GM18951 (cell line): ENCODE results near the gene S100A9.

Experiments used
- POLR2A ChIP-seq: IDR thresholded peaks from 4 replicates; pipeline ENCODE4 v1.6.1; 2011; ENCODE audit warnings: mild to moderate bottlenecking; ENCODE audit not compliant: insufficient read length, insufficient read depth; ENCODE audit errors: extremely low read depth
- in situ Hi-C: fragments of 300-500 bp; cut with MboI; formaldehyde crosslinking; loops from one replicate; pipeline ENCODE4 v1.12.0; 2022; ENCODE audit warnings: low sequenced_read_pairs, mixed read lengths, inconsistent platforms; ENCODE audit not compliant: unreplicated experiment

S100A9 gene

DNA sequence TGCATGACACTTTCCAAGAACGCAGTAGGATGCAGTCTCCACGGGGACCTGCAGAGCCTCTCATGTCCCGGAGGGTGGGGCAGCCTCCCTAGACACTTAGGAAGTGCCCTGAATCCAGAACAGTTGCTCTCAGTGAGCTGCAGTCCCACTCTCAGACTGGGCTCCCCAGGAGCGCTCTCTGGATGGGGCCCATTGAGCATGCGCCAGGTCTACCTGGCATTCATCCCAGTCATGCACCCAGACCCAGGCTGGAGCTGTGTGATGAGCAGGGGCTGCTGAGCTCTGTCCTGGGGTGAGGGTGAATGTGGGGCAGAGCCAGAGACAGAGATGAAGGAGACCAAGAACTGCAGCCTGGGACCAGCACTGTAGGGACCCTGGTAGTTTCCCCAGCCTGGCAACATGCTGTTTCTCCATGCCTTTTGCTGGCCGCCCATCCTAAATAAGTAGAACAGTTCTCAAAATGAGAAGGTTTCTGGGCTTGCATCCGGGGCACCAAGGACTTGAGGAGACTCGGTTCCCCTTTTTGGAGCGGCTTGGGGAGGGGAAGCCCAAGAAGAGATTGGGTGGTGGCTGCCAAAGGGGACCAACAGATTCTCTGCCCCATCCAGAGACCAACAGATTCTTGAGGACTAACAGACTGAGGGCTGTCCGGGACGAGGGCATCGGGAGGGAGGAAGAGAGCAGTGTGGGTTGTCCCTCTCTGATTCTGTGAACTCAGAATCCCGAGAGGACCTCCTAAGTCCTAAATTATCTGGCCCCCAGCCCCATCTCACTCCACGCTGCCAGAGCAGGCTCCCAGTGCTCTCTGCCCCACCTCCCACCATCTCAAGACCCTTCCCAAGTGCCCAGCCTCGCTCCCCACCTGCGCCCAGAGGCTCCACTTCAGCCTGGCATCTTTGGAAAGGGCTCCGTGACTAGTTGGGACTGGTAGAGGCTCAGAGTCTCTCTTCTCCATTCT is 8.0 kb upstream of the S100A9 start:
- no peak for TF ChIP-seq POLR2A
- in situ Hi-C loops, result no loop called here

DNA sequence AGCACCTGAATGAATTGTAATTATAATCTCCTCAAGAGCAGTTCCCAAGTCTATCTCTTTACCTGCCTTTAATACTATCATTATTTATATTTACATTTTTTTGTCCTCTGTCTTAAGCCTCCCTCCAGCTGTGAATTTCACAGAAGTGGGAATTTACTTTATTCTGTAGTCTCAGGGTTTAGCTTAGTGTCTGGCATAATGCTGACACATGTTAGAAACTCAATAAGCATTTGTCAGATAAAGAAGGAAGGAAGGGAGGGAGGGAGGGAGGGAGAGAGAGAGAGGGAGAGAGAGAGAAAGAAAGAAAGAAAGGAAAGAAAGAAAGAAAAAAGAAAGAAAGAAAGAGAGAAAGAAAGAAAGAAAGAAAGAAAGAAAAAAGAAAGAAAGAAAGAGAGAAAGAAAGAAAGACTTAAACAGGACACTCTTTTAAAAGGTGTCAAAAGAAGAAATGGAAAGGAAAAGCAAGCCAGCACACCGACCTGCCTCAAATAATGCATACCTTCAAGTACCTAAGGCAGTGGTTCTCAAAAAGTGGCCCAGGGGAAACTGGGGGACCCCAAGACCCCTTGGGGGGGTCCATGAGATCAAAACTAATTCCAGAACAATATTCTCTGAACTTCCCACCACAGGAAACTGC is 7.2 kb upstream of the S100A9 start:
- in situ Hi-C loops, result no loop called here
- no peak for TF ChIP-seq POLR2A

DNA sequence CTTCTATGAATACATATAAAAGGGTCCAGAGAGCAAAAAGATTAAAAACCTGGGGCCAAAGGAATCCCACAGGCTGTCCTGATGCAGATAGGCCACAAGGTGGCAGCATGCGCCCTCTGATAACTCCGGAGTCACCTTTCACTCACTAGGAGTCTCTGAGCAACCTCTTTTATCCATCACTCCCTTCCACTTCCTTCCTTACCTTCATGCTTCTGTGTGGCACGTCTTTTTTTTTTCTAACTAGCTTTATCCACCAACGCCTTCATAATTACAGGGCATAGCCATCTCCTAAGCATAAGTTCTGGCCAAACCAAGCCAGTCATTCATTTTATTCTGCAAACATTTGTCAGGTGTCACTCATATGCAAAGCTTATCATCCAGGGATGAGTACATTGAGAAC is 5.1 kb upstream of the S100A9 start:
- in situ Hi-C loops, result no loop called here
- TF ChIP-seq POLR2A, result no peak

DNA sequence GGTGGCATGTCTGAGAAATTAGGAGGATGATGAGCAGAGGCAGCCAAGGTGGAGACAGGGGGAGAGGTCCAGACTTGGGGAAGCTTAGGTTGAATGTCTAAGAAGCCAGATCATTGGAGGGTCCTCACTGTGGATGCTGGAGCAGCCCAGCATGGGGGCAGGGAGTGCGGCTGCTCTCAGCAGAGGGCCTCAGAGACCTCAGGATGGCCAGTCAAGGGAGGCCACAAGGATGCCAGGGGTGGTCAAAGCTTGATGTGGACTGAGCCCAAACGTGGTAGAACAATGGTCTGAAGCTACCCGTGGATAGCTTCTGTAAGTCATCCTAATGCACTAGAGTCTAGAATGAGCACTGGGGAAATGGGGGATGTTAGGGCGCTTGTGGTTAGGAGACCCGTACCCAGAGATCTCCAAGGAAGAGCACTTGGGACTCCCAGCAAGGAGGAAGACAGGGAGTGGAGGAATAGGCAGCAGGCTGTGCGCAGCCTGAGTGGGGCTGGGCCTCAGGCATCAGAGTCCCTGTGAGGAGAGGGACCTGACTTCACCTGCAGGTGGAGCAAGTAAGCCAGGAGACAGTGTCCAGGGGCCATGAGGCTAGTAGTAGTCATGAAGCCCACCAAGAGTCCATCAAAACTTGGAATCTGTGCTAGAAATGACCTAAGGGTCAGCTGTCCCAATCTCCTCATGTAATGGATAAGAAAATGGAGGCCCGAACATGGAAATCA is 4.3 kb upstream of the S100A9 start:
- in situ Hi-C loops, result no loop called here
- no peak for TF ChIP-seq POLR2A

DNA sequence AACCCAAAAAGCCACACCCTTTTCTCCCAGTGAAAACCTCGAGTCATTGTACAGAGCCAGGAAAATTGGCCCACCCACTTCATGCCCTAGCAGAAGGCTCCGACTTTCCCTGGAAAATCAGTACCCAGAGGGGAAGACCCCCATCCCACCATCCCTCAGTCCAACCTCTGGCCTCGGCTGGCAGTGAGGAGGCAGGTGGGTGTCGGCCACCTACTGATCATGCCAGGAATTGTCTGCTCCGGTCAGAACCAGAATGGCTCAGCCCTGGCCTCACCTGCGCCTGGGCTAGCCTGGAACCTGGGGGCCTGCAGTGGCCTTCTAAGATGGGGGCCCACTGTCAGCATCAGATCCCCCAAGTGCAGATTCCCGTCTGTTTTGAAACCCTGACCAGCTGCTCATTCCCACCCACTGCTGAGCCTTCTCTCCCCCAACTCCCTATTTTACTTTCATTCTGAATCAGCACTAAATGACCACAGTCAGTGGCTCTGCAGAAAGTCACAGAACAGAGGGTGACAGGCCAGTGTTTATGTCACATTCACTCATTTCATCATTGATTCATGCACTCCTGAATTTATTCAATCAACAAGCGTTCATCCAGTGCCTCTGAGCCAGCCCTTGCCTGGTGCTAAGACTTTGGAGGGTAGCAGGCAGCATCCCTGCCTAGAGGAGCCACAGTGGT is 3.0 kb upstream of the S100A9 start:
- TF ChIP-seq POLR2A, result no peak
- in situ Hi-C loops, result no loop called here

DNA sequence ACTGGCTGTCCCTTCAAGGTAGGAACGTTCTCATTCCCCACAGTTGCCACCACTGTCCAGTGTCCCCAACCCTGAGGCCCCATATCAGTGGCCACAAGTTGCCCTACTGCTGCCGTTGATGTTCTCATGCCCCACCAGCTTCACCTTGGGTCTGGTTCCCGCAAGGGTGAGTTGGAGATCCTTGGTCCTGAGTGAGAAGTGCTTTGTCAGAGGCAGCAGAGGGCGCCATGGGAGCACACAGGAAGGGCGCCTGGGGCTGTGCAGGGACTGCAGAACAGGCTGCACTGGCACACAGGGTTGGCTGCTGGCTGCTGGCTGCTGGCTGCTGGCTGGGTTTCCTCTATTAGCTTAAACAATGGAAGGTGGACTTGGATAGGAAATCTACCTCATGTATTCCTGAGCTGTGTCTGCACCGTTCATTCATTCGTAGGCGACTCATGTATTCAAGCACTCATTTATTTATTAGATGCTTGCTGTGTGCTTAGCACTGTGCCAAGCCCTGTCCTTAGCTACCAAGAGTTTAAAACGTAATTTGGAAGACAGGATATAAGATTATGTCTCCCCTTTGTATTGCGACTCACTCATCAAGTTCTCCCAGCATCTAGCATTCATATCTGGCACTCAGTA is 2.1 kb upstream of the S100A9 start:
- TF ChIP-seq POLR2A, result no peak
- in situ Hi-C loops, result no loop called here

DNA sequence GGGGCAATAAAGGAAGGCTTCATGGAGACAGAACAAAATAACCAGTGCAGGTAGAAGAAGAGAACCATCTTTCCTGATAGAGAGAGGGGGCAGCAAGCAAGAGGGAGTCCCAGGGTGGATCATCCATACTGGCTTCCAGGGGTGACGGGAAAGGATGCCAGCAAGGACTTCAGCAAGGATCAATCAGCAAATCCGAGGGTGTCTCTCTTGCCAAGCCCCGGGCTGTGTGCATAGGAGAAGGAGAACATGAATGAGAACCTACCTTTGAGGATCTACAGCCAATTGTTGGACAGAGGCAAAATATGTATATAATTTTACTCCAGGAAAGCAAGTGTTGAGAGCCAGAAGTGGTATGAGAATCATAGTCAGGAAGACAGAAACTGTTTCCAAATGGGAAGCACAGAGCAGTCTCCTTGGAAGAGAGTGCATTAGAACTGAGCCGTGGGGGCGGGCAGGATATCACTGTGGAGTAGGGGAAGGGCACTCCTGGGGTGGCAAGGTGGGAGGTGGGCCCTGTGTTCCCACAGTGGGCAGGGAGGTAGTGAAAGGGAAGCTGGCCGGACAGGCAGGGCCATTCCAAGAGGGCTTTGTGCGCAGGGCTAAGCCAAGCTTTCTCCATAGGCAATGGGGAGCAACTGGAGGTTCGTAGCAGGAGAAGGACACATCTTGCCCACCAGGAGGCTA is 1.1 kb upstream of the S100A9 start:
- no peak for TF ChIP-seq POLR2A
- in situ Hi-C loops, result no loop called here

DNA sequence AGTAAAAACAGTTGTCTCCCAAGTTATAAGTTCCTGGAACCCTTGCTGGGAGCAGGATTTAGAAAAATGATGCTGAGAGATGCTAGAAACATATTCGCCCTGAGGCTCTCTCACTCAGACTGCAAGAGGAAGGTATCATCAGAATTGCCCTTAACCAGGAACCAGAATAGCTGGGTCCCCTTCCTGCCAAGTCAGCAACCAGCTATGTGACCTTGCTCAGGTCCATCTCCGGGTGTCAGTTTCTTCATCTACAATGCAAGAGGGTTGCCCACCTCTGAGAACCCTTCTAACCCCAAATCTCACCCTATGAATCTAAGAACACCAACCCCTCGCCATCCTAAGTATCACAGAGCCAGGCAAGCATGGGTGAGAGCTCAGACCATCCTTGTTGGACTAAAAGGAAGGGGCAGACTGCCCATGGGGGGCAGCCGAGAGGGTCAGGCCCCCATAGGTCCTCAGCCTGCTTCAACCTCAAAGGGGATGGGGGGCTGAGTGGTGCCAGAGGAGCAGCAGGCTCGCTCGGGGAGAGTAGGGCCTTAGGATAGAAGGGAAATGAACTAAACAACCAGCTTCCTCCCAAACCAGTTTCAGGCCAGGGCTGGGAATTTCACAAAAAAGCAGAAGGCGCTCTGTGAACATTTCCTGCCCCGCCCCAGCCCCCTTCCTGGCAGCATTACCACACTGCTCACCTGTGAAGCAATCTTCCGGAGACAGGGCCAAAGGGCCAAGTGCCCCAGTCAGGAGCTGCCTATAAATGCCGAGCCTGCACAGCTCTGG is 390 bp upstream of the S100A9 start:
- in situ Hi-C loops, result no loop called here
- no peak for TF ChIP-seq POLR2A

DNA sequence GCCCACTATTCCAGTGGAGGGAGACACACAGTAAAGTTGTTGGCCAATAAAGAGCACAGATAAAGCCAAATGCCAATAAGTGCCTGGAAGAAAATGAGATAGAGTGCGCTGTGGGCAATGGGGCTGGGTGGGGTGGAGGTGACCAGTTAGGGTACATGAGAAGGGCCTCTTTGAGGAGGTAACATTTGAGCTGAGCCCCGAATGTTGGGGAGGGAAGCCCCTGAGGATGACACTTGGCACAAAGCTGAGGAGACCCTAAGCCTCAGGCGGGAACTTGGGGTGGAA is 979 bp downstream of the S100A9 start:
- in situ Hi-C loops, result no loop called here
- no peak for TF ChIP-seq POLR2A

DNA sequence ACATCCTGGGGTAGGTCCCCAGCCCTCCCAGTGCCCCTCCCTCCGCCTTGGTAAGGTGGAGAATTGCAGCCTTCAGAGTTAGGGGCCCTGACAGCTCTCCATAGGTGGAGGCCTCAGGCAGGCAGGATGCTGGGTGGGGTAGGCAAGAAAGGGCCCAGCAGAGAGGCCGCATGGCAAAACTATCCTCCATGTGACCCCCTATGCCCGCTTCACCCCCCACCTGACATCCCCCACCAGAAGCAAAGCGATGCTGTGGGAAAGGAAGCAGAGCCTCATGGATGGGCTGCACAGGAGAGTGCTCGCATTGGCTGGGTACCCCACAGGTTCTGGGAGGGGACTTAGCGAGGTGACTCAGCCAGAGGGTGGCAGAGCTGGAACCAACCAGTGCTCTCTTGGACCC is 1.6 kb downstream of the S100A9 start:
- in situ Hi-C loops, result no loop called here
- no peak for TF ChIP-seq POLR2A

DNA sequence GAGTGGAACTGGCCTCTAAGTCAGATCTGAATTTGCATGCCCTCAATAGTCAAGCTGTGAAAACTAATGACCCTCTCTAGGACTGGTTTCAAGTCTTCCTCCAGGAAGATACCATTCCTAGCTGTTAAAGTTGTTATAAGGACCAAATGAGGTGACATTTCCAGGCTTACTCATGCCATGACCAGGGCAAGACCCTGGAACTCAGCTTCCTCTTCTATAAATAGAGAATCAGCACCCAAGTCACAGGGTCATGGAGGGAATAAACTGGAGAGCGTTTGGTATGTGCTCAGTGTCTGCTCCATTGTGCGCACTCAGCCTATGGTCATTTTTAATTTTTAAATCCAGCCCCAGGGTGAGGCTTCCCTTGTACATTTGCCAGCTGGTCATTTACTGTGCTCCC is 2.5 kb downstream of the S100A9 start:
- in situ Hi-C loops, result loop anchor here (10.0 kb wide), 1 partner anchor 125 kb away; no protein-coding TSS in a partner anchor
- no peak for TF ChIP-seq POLR2A
